ENCODE results near the gene SELENOT. TPM values are rescaled to one million over a fixed set of nuclear protein-coding genes. Genes with fewer than 3 reads are reported as not detected.

The SELENOT gene
- total RNA-seq, 1 experiment from 2014 or later: 73.8 TPM

DNA sequence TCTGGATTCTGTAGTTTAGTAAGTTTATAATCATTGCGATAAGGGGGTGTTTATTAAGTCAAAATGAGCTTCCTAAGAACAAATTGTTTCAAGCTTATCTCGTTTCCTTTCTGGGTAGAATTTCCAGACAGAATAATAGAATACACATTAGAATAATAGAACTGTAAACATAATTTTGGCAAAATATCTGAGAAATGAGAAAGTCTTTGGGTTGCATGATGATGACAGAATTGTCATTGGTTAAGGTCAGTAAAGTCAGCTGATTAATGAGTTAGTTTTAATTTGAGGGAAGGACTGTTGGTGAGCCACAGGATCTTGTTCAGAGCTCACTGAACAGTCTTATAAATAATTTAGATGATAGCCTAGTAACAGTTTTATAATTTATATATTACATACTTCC lies 46.3 kb upstream of the SELENOT start:
- H3K14ac ChIP-seq (ENCODE audit: insufficient read depth, low read length): no peak overlapping the region
- H3K4me2 ChIP-seq (ENCODE audit: insufficient read depth, insufficient read length, low read length): no peak overlapping the region
- no peaks in the 10 kb centered on the region for H3K4me1 Mint-ChIP-seq
- no peaks in the 10 kb centered on the region for H3K9me3 ChIP-seq (ENCODE audit: control insufficient read depth, low read depth, low read length)
- no peak overlapping the region for H3K4ac ChIP-seq (ENCODE audit: low read depth, low read length)
- TF ChIP-seq, protein P1, sequence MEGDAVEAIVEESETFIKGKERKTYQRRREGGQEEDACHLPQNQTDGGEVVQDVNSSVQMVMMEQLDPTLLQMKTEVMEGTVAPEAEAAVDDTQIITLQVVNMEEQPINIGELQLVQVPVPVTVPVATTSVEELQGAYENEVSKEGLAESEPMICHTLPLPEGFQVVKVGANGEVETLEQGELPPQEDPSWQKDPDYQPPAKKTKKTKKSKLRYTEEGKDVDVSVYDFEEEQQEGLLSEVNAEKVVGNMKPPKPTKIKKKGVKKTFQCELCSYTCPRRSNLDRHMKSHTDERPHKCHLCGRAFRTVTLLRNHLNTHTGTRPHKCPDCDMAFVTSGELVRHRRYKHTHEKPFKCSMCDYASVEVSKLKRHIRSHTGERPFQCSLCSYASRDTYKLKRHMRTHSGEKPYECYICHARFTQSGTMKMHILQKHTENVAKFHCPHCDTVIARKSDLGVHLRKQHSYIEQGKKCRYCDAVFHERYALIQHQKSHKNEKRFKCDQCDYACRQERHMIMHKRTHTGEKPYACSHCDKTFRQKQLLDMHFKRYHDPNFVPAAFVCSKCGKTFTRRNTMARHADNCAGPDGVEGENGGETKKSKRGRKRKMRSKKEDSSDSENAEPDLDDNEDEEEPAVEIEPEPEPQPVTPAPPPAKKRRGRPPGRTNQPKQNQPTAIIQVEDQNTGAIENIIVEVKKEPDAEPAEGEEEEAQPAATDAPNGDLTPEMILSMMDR (conservative IDR thresholded peaks at IDR 0.05): no peak
- no peak overlapping the region for H4K91ac ChIP-seq (ENCODE audit: insufficient read length, low read depth, low read length)
- H2BK12ac ChIP-seq (ENCODE audit: insufficient read length, low read depth, low read length): no peak overlapping the region
- H3K56ac ChIP-seq (ENCODE audit: insufficient read length, low read depth, low read length): no peak overlapping the region
- H3K23ac ChIP-seq (ENCODE audit: insufficient read length, low read depth, low read length): no peak overlapping the region
- H3K79me2 ChIP-seq (ENCODE audit: insufficient read depth, low read length): peaks cover 4% of the 10 kb centered on the region; the same call in 1 of the 2 replicates
- peaks cover 6% of the 10 kb centered on the region for H3K79me1 ChIP-seq (ENCODE audit: insufficient read depth, low read depth, low read length, poor library complexity, severe bottlenecking)
- no peak overlapping the region for H3K4me3 Mint-ChIP-seq
- peaks cover 20 to 44% (median 30%) of the 10 kb centered on the region in 3 experiments; a peak in 6 of 7 replicates for H3K36me3 Mint-ChIP-seq (ENCODE audit: insufficient read depth in 1 of 3, low read depth in 3 of 3)
- H2BK20ac ChIP-seq (ENCODE audit: low read depth, low read length, poor library complexity, severe bottlenecking): no peak overlapping the region
- no peak overlapping the region for H3K18ac ChIP-seq (ENCODE audit: insufficient read length, low read depth, low read length)
- H3K27ac ChIP-seq (ENCODE audit: insufficient read length, low read depth, low read length): no peak overlapping the region
- H3T11ph ChIP-seq (ENCODE audit: low read length): no peak overlapping the region
- H3K9ac ChIP-seq (ENCODE audit: extremely low read depth, insufficient read length, low read length): no peak overlapping the region
- H3K9me3 Mint-ChIP-seq: no peaks in the 10 kb centered on the region
- H2BK5ac ChIP-seq (ENCODE audit: insufficient read length, low read length): no peak overlapping the region
- no peak overlapping the region for H2BK15ac ChIP-seq (ENCODE audit: low read depth, low read length)
- no peak for DNase-seq
- H3K4me1 ChIP-seq (ENCODE audit: insufficient read depth, low read length): no peaks in the 10 kb centered on the region
- no peaks in the 10 kb centered on the region for H3K27me3 Mint-ChIP-seq (ENCODE audit: low read depth)
- no CpG with 5 or more reads among the region's 2 CpGs for WGBS (ENCODE audit: extremely low coverage, insufficient read length, low lambda C conversion rate)
- H2AK5ac ChIP-seq (ENCODE audit: insufficient read length, low read length): no peak overlapping the region
- H3K27me3 ChIP-seq (ENCODE audit: insufficient read depth, low read length): no peaks in the 10 kb centered on the region
- no peak overlapping the region for H2AFZ ChIP-seq (ENCODE audit: low read length)
- no peak overlapping the region for H4K8ac ChIP-seq (replicated peaks; ENCODE audit: insufficient read length, low read depth, low read length)
- H3K27ac Mint-ChIP-seq: no peak overlapping the region
- H2BK120ac ChIP-seq (ENCODE audit: low read depth, low read length, poor library complexity, severe bottlenecking): no peak overlapping the region
- no peaks in the 10 kb centered on the region for H4K20me1 ChIP-seq (ENCODE audit: control insufficient read depth, insufficient read depth, insufficient read length)
- H3K23me2 ChIP-seq (ENCODE audit: insufficient read length, low read depth, low read length, poor library complexity, severe bottlenecking): no peaks in the 10 kb centered on the region
- no peak overlapping the region for H4K5ac ChIP-seq (ENCODE audit: insufficient read length, low read depth, low read length)

Data from H9 (cell line).